VCaP (cell line): ENCODE data around the gene TMEM37.

Experiments used
- H3K27ac ChIP-seq: fragments of 450-650 bp; 2 replicates; pipeline ENCODE4 v1.5.1; 2017
- CTCF ChIP-seq: fragments of 450-650 bp; conservative IDR thresholded peaks from 2 replicates; pipeline ENCODE4 v1.5.1; 2017; ENCODE audit warnings: mild to moderate bottlenecking, moderate library complexity

The TMEM37 gene

GRCh38 chr2:119408221-119408619 lies 23.4 kb upstream of the TMEM37 start:
- H3K27ac ChIP-seq = no peak overlapping the region
- TF ChIP-seq CTCF = no peak

- TF ChIP-seq CTCF = no peak
- H3K27ac ChIP-seq = no peak overlapping the region
Measured at GRCh38 chr2:119409506-119409905, 22.1 kb upstream of the TMEM37 start.

- TF ChIP-seq CTCF = no peak
- no peak overlapping the region for H3K27ac ChIP-seq
Measured at GRCh38 chr2:119414894-119415293, 16.8 kb upstream of the TMEM37 start.

GRCh38 chr2:119415630-119416029 lies 16.0 kb upstream of the TMEM37 start:
- no peak for TF ChIP-seq CTCF
- no peak overlapping the region for H3K27ac ChIP-seq

DNA sequence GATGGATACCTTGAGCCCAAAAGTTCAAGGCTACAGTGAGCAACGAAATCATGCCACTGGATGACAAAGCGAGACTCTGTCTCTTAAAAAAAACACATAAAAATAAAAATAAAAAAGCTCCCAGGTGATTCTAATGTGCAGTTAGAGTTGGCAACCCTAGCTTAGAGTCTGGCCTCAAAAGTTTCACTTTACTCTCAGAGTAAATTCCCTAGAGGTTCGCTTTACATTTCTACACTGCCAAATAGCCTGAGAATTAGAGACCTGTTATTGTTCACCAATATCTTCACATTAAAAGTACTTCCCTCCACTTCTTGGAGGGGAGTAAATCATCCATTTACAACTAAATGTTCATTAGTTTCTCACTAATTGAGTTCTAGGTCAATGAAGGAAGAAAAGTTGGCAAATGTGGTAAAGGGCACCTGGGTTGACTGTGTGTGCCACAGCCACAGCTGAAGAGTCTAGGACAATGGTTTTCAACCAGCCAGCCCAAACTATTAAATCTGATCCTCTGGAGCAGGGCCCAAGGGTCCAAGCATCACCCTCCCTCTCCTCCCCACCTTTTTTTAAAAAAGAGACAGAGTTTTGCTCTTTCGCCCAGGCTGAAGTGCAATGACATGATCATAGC lies 15.2 kb upstream of the TMEM37 start:
- TF ChIP-seq CTCF = no peak
- no peak overlapping the region for H3K27ac ChIP-seq

- no peak for TF ChIP-seq CTCF
- no peak overlapping the region for H3K27ac ChIP-seq
Measured at GRCh38 chr2:119417908-119418307, 13.7 kb upstream of the TMEM37 start.

DNA sequence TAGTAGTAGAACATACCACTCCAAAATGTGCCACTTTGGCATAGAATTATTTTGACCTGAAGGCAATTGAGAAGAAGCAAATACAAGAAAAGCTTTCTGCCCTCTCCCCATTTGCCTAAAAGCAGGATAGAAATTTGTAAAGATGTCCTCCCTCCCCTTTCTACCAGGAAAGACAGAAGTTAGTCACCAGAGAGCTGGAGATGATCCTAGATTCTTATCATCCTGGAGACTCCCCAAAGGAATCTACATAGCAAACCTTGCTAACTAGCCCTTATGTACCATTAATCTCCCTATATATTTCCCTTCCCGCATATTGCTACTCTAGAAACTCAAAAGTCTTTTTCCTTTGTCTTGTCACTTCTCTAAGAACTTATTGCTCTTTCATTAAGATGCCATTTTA lies 12.6 kb upstream of the TMEM37 start:
- H3K27ac ChIP-seq = no peak overlapping the region

More for the DNA sequence above, 12.6 kb upstream of the TMEM37 start:
- TF ChIP-seq CTCF = no peak
